ENCODE data around the gene HSPA6.
"Not testable (repeated sequence)": the region's sequence is repeated elsewhere in the genome, so short reads cannot be mapped to it uniquely, and the experiment has no call there.

The HSPA6 gene

GRCh38 chr1:161571703-161572102 lies 47.4 kb downstream of the HSPA6 start:
- DNase-seq = not testable (repeated sequence)

Data from activated CD4-positive, alpha-beta T cell treated with anti-CD3 and anti-CD28 coated beads, Interleukin-2, amount 50 U/mL, for 48 hours (primary cell).